Activated T-cell treated with anti-CD3 and anti-CD28 coated beads, Interleukin-2, amount 50 U/mL, for 72 hours (primary cell): ENCODE data around the gene NFX1. TPM values are rescaled to one million over a fixed set of nuclear protein-coding genes. Genes with fewer than 3 reads are reported as not detected.
"Not testable (repeated sequence)": the region's sequence is repeated elsewhere in the genome, so short reads cannot be mapped to it uniquely, and the experiment has no call there.

Experiments used
- ATAC-seq, 2 donors: fragments of 150-1000 bp; cut with Tn5 transposase; replicated peaks in 1 of 2; 2 replicates each; pipeline ENCODE4 v1.10.0; 2021; ENCODE audit warnings: moderate library complexity in 2 of 2, mild to moderate bottlenecking in 1 of 2
- DNase-seq, 2 donors: peaks; one replicate each; pipeline ENCODE4 v3.0.0; 2021 to 2022; ENCODE audit warnings: mixed read lengths in 1 of 2
- H3K27ac Mint-ChIP-seq: one replicate; pipeline ENCODE4 v1.8.0; 2022; ENCODE audit warnings: mild to moderate bottlenecking, moderate library complexity, mixed read lengths
- H3K27me3 Mint-ChIP-seq: one replicate; pipeline ENCODE4 v1.8.0; 2022; ENCODE audit warnings: low read depth, mixed read lengths
- H3K36me3 Mint-ChIP-seq, 2 donors: one replicate each; pipeline ENCODE4 v1.8.0; 2022; ENCODE audit warnings: mixed read lengths in 2 of 2, mild to moderate bottlenecking in 1 of 2; ENCODE audit not compliant: insufficient read depth in 2 of 2
- H3K4me1 Mint-ChIP-seq: one replicate; pipeline ENCODE4 v1.8.0; 2022; ENCODE audit warnings: low read depth, mixed read lengths
- H3K4me3 Mint-ChIP-seq, 2 donors: one replicate each; pipeline ENCODE4 v1.8.0; 2022; ENCODE audit warnings: mild to moderate bottlenecking in 2 of 2, mixed read lengths in 2 of 2, moderate library complexity in 2 of 2
- H3K9me3 Mint-ChIP-seq, 2 donors: one replicate each; pipeline ENCODE4 v1.8.0; 2022; ENCODE audit warnings: mixed read lengths in 2 of 2
- total RNA-seq, 2 donors: library from RNA; stranded (reverse); gene quantifications; one replicate each; pipeline ENCODE4 v1.2.3, GENCODE V29; 2022

The NFX1 gene
- total RNA-seq, 2 donors from 2014 or later, result 31.2 to 40.3 TPM

GRCh38 chr9:33380390-33381094, 90.2 kb downstream of the NFX1 start:
- H3K27ac Mint-ChIP-seq, result no peak overlapping the region
- DNase-seq, result no peak
- ATAC-seq, result peak; percentile 20 to 32
- H3K36me3 Mint-ChIP-seq, result no peaks in the 10 kb centered on the region
- H3K9me3 Mint-ChIP-seq, result no peaks in the 10 kb centered on the region
- H3K27me3 Mint-ChIP-seq, result no peaks in the 10 kb centered on the region
- H3K4me1 Mint-ChIP-seq, result no peaks in the 10 kb centered on the region
- H3K4me3 Mint-ChIP-seq, result no peak overlapping the region

- H3K4me1 Mint-ChIP-seq, result no peaks in the 10 kb centered on the region
- no peaks in the 10 kb centered on the region for H3K36me3 Mint-ChIP-seq
- DNase-seq (no peak), ATAC-seq (peak in 1 of 2 donors; percentile 39)
- H3K27ac Mint-ChIP-seq, result no peak overlapping the region
- H3K27me3 Mint-ChIP-seq, result no peaks in the 10 kb centered on the region
- no peaks in the 10 kb centered on the region for H3K9me3 Mint-ChIP-seq
- H3K4me3 Mint-ChIP-seq, result no peak overlapping the region
These were observed 91.0 kb downstream of the NFX1 start for GRCh38 chr9:33381231-33381791.

- H3K9me3 Mint-ChIP-seq, H3K4me3 Mint-ChIP-seq, H3K27me3 Mint-ChIP-seq, H3K27ac Mint-ChIP-seq, DNase-seq, ATAC-seq, H3K36me3 Mint-ChIP-seq, H3K4me1 Mint-ChIP-seq: not testable (repeated sequence)
These were observed 92.1 kb downstream of the NFX1 start for GRCh38 chr9:33382397-33382796.

- not testable (repeated sequence) for H3K36me3 Mint-ChIP-seq, H3K4me3 Mint-ChIP-seq, H3K27ac Mint-ChIP-seq, ATAC-seq, H3K27me3 Mint-ChIP-seq, DNase-seq, H3K4me1 Mint-ChIP-seq, H3K9me3 Mint-ChIP-seq
These were observed 93.1 kb downstream of the NFX1 start for GRCh38 chr9:33383396-33383795.

GRCh38 chr9:33385536-33385935, 95.2 kb downstream of the NFX1 start:
- H3K4me1 Mint-ChIP-seq, H3K27ac Mint-ChIP-seq, H3K9me3 Mint-ChIP-seq, H3K27me3 Mint-ChIP-seq, ATAC-seq, H3K4me3 Mint-ChIP-seq, H3K36me3 Mint-ChIP-seq, DNase-seq: not testable (repeated sequence)

- H3K36me3 Mint-ChIP-seq, H3K9me3 Mint-ChIP-seq, H3K27ac Mint-ChIP-seq, H3K4me3 Mint-ChIP-seq, H3K4me1 Mint-ChIP-seq, DNase-seq, H3K27me3 Mint-ChIP-seq, ATAC-seq: not testable (repeated sequence)
These were observed 95.8 kb downstream of the NFX1 start for GRCh38 chr9:33385979-33386640.

- H3K9me3 Mint-ChIP-seq, H3K4me3 Mint-ChIP-seq, H3K36me3 Mint-ChIP-seq, ATAC-seq, H3K4me1 Mint-ChIP-seq, H3K27ac Mint-ChIP-seq, DNase-seq, H3K27me3 Mint-ChIP-seq: not testable (repeated sequence)
These were observed 96.3 kb downstream of the NFX1 start for GRCh38 chr9:33386641-33386996.

GRCh38 chr9:33386998-33387397, 96.7 kb downstream of the NFX1 start:
- not testable (repeated sequence) for H3K4me1 Mint-ChIP-seq, H3K36me3 Mint-ChIP-seq, H3K27ac Mint-ChIP-seq, H3K4me3 Mint-ChIP-seq, H3K27me3 Mint-ChIP-seq, ATAC-seq, DNase-seq, H3K9me3 Mint-ChIP-seq

GRCh38 chr9:33388110-33388994, 98.0 kb downstream of the NFX1 start:
- Mint-ChIP-seq H3K27ac (no peak overlapping the region), H3K36me3 (no peaks in the 10 kb centered on the region), H3K9me3 (no peaks in the 10 kb centered on the region), H3K27me3 (no peaks in the 10 kb centered on the region), H3K4me3 (no peak overlapping the region), H3K4me1 (no peaks in the 10 kb centered on the region)
- DNase-seq (no peak), ATAC-seq (no peak)

- H3K36me3 Mint-ChIP-seq, H3K4me3 Mint-ChIP-seq, H3K27ac Mint-ChIP-seq, H3K27me3 Mint-ChIP-seq, H3K4me1 Mint-ChIP-seq, DNase-seq, H3K9me3 Mint-ChIP-seq, ATAC-seq: not testable (repeated sequence)
These were observed 100.9 kb downstream of the NFX1 start for GRCh38 chr9:33391111-33391771.

- H3K9me3 Mint-ChIP-seq, H3K4me1 Mint-ChIP-seq, ATAC-seq, DNase-seq, H3K27me3 Mint-ChIP-seq, H3K4me3 Mint-ChIP-seq, H3K27ac Mint-ChIP-seq, H3K36me3 Mint-ChIP-seq: not testable (repeated sequence)
These were observed 102.3 kb downstream of the NFX1 start for GRCh38 chr9:33392591-33393021.

GRCh38 chr9:33393581-33393980, 103.3 kb downstream of the NFX1 start:
- H3K27ac Mint-ChIP-seq, result no peak overlapping the region
- H3K4me1 Mint-ChIP-seq, result peaks cover 4% of the 10 kb centered on the region
- H3K9me3 Mint-ChIP-seq, result no peaks in the 10 kb centered on the region
- ATAC-seq (no peak), DNase-seq (no peak)
- H3K27me3 Mint-ChIP-seq, result no peaks in the 10 kb centered on the region
- H3K36me3 Mint-ChIP-seq, result no peaks in the 10 kb centered on the region
- H3K4me3 Mint-ChIP-seq, result no peak overlapping the region
